GM12891 (cell line): ENCODE measurements around the gene GPR87.

ENCODE experiments used
- PAX5 ChIP-seq: IDR thresholded peaks from 2 replicates; pipeline ENCODE4 v1.6.1; 2011; ENCODE audit warnings: low read length, moderate library complexity, mild to moderate bottlenecking; ENCODE audit not compliant: insufficient read depth, severe bottlenecking
- POLR2A ChIP-seq: IDR thresholded peaks from 2 replicates; pipeline ENCODE4 v1.6.1; 2011; ENCODE audit warnings: low read depth, low read length, control low read depth
- POLR2AphosphoS5 ChIP-seq: IDR thresholded peaks from 2 replicates; pipeline ENCODE4 v1.6.1; 2011; ENCODE audit warnings: low read depth, low read length, control low read depth
- POU2F2 ChIP-seq: IDR thresholded peaks from 2 replicates; pipeline ENCODE4 v1.6.1; 2011; ENCODE audit warnings: low read depth, mild to moderate bottlenecking, control low read depth, low read length, moderate library complexity
- SPI1 ChIP-seq: IDR thresholded peaks from 2 replicates; pipeline ENCODE4 v1.6.1; 2011; ENCODE audit warnings: low read depth, low read length, control low read depth
- TAF1 ChIP-seq: IDR thresholded peaks from 2 replicates; pipeline ENCODE4 v1.6.1; 2011; ENCODE audit warnings: low read depth, low read length, control low read depth

GRCh38 chr3:151307131-151307530 is 9.5 kb downstream of the GPR87 start:
- TF ChIP-seq POLR2A (no peak), TAF1 (no peak), POLR2AphosphoS5 (no peak), POU2F2 (no peak), PAX5 (no peak), SPI1 (no peak)
